OCI-LY7 (cell line): ENCODE measurements around the gene CES2. TPM values are rescaled to one million over a fixed set of nuclear protein-coding genes. Genes with fewer than 3 reads are reported as not detected.
A peak's percentile ranks its signal among the peaks of the same experiment; 100 is the strongest.

Experiments used
- BruUV-seq: library from RNA; stranded (reverse); fragments of 400-500 nt; replicated peaks from 2 replicates; lab custom pipeline; 2021; lab: Mats Ljungman, UMichigan
- CTCF ChIA-PET: fragments of 300-600 bp; sonication (Branson Sonifier 250); formaldehyde crosslinking; loops from one replicate; lab custom pipeline; 2022; ENCODE audit warnings: antibody characterized with exemption; ENCODE audit not compliant: unreplicated experiment; lab: Charles Lee
- POLR2A ChIA-PET: fragments of 300-600 bp; sonication (Branson Sonifier 250); formaldehyde crosslinking; loops from one replicate; lab custom pipeline; 2022; ENCODE audit warnings: antibody characterized with exemption; lab: Charles Lee
- DNase-seq: peaks from one replicate; pipeline ENCODE4 v3.0.0-alpha.2; 2015; ENCODE audit warnings: low spot score
- H2AFZ ChIP-seq: fragments of 200-600 bp; sonication (generic), shearing (Covaris generic); 2 replicates; pipeline ENCODE4 v1.6.1; 2014; ENCODE audit warnings: mild to moderate bottlenecking, antibody characterized with exemption, low read length, moderate library complexity
- H3K27ac ChIP-seq: fragments of 200-600 bp; sonication (generic); 2 replicates; pipeline ENCODE4 v1.5.1; 2014; ENCODE audit warnings: mixed run types, low read depth, mild to moderate bottlenecking, moderate library complexity, low read length, inconsistent platforms; ENCODE audit not compliant: poor library complexity, severe bottlenecking
- H3K36me3 ChIP-seq: fragments of 200-600 bp; sonication (generic); 2 replicates; pipeline ENCODE4 v1.6.1; 2014; ENCODE audit warnings: mild to moderate bottlenecking, antibody characterized with exemption, low read length, moderate library complexity, mixed read lengths; ENCODE audit not compliant: insufficient read depth
- H3K4me1 ChIP-seq: fragments of 200-600 bp; sonication (generic); 2 replicates; pipeline ENCODE4 v1.5.1; 2014; ENCODE audit warnings: mild to moderate bottlenecking, low read length; ENCODE audit not compliant: insufficient read depth, poor library complexity, severe bottlenecking
- H3K4me2 ChIP-seq: fragments of 200-600 bp; sonication (generic); 2 replicates; pipeline ENCODE4 v1.6.1; 2014; ENCODE audit warnings: mild to moderate bottlenecking, low read length
- H3K4me3 ChIP-seq: fragments of 200-600 bp; sonication (generic); 2 replicates; pipeline ENCODE4 v1.5.1; 2014; ENCODE audit warnings: mild to moderate bottlenecking, low read depth, low read length; ENCODE audit not compliant: poor library complexity, severe bottlenecking
- H3K79me2 ChIP-seq: fragments of 200-600 bp; sonication (generic); 2 replicates; pipeline ENCODE4 v1.6.1; 2016; ENCODE audit warnings: low read depth, mild to moderate bottlenecking, low read length, moderate library complexity, mixed read lengths; ENCODE audit not compliant: insufficient read depth
- H3K9me2 ChIP-seq: fragments of 200-600 bp; sonication (generic); 2 replicates; pipeline ENCODE4 v1.6.1; 2016; ENCODE audit warnings: mild to moderate bottlenecking, low read length, mixed read lengths; ENCODE audit not compliant: insufficient read depth
- H3K9me3 ChIP-seq: fragments of 200-600 bp; sonication (generic); 2 replicates; pipeline ENCODE4 v1.6.1; 2014; ENCODE audit warnings: mild to moderate bottlenecking, mixed run types, low read length, mixed read lengths
- H4K20me1 ChIP-seq: fragments of 200-600 bp; sonication (generic); 2 replicates; pipeline ENCODE4 v1.6.1; 2014; ENCODE audit warnings: mild to moderate bottlenecking, antibody characterized with exemption, low read length, moderate library complexity, mixed read lengths; ENCODE audit not compliant: insufficient read depth
- CTCF ChIP-seq: fragments of 200-600 bp; sonication (generic); conservative IDR thresholded peaks from 2 replicates; pipeline ENCODE4 v1.5.1; 2014; ENCODE audit warnings: mild to moderate bottlenecking, antibody characterized with exemption, low read length, moderate library complexity, mixed read lengths
- EZH2phosphoT487 ChIP-seq: fragments of 200-600 bp; sonication (generic); IDR thresholded peaks from 2 replicates; pipeline ENCODE4 v1.6.1; 2018; ENCODE audit warnings: low read depth, borderline replicate concordance, mild to moderate bottlenecking, mixed run types, antibody characterized with exemption, low read length, moderate library complexity, mixed read lengths
- intact Hi-C: fragments of 100-400 bp; cut with micrococcal nuclease; formaldehyde crosslinking; loops from one replicate; pipeline ENCODE4 v1.10.0; 2022; ENCODE audit not compliant: unreplicated experiment
- total RNA-seq, 2 experiments: library from RNA; depleted of rRNA in 1 of 2; stranded (reverse); fragments of >200 nt in 1 of 2; shearing (Covaris generic) in 1 of 2; gene quantifications; 2 replicates each; pipeline ENCODE4 v1.2.3, GENCODE V29; 2014 to 2022

Gene CES2
- total RNA-seq, 2 experiments from 2014 or later: 29.6 to 30.7 TPM

DNA sequence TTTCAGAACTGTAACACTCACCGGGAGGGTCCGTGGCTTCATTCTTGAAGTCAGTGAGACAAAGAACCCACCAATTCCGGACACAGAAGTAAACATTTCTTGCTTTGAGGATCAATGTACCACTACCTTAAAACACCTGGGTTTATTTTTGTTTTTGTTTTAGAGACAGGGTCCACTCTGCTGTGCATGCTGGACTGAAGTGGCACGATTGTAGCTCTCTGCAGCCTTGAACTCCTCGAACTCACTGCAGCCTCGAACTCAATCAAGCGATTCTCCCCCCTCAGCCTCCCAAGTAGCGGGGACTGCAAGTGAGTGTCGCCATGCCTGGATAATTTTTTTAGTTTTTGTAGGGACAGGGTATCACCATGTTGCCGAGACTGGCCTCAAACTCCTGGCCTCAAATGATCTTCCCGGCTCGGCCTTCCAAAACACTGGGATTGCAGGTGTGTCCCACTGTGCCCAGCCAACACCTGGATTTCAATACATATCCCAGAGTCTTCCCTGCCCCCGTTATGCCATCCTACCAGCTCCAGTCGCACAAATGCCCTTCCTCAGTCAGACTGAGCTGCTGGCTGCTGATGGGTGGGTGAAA lies 40.1 kb downstream of the CES2 start:
- Histone ChIP-seq H3K27ac (no peak overlapping the region), H4K20me1 (no peaks in the 10 kb centered on the region), H3K9me2 (no peaks in the 10 kb centered on the region), H3K79me2 (no peaks in the 10 kb centered on the region), H3K4me1 (no peaks in the 10 kb centered on the region), H2AFZ (no peak overlapping the region), H3K9me3 (no peaks in the 10 kb centered on the region), H3K4me2 (no peak overlapping the region), H3K36me3 (no peaks in the 10 kb centered on the region), H3K4me3 (no peak overlapping the region)
- ChIA-PET CTCF (no interaction called here), POLR2A (interaction anchor here (0.6 to 0.7 kb wide), 2 partner anchors 178 to 207 kb away, joined by 4 to 6 read pairs; no protein-coding TSS in a partner anchor)
- intact Hi-C loops: no loop called here
- no peak for TF ChIP-seq CTCF
- TF ChIP-seq EZH2phosphoT487: no peak
- DNase-seq: no peak
- no TSS peak for BruUV-seq

DNA sequence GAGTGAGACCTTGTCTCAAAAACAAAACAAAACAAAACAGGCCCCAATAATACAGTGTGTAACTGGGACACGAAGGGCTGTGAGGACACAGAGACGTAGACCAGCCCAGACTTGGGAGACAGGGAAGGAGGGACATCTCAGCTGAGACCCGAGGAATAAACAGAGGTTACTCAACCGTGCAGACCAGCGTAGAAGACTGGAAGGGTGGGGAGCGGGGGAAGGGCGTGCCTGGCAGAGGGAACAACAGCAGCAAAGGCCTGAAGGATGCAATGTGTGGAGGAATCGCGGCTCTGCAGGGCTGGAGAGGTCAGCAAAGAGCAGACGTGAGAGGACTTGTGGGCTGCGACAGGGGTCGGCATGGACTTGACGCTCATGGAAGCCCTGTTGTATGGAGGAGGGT lies 41.4 kb downstream of the CES2 start:
- Histone ChIP-seq H3K4me1 (no peaks in the 10 kb centered on the region), H2AFZ (no peak overlapping the region), H3K9me3 (no peaks in the 10 kb centered on the region), H3K36me3 (no peaks in the 10 kb centered on the region), H3K79me2 (no peaks in the 10 kb centered on the region), H3K27ac (no peak overlapping the region), H3K4me3 (no peak overlapping the region), H3K4me2 (no peak overlapping the region), H3K9me2 (no peaks in the 10 kb centered on the region), H4K20me1 (no peaks in the 10 kb centered on the region)
- BruUV-seq: no TSS peak
- intact Hi-C loops: loop anchor here (1.0 kb wide), 3 partner anchors 125 to 209 kb away; no protein-coding TSS in a partner anchor
- DNase-seq: no peak
- CTCF ChIA-PET: no interaction called here
- POLR2A ChIA-PET: no interaction called here
- TF ChIP-seq EZH2phosphoT487 (no peak), CTCF (no peak)

DNA sequence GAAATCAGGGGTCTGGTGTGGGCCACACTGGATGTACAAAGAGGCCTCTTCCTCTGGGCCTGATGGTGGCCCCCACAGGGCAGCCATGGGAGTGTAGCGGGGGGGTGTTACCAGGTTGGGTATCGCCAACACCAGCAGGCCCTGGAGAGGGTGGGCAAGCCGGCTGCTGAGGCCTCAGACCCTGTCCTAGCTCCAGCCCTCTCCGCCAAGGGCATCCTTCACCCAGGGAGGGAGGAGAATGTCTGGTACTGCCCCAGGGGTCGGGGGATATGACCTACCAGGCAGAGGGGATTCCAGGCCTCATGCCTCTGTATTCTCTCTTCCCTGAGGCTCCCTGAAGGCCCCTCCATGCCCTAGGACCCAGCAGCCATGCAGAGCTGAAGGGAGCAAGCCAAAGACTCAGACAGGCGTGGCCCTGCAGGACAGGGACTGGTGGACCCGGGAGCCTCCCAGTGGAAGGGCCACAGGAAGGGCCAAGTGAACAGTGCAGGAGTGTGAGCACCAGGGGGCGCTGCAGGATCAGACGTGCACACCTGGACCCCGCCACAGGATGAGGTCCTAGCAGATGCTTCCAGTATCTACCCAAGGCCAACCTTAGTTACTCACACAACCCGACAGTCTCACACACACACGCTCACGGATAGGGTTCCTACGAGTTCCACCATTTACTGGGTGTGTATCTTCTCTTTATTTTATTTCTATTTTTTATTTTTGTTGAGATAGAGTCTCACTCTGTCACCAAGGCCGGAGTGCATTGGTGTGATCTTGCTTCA lies 42.2 kb downstream of the CES2 start:
- Histone ChIP-seq H3K27ac (no peak overlapping the region), H2AFZ (no peak overlapping the region)
- intact Hi-C loops: loop anchor here (1.0 kb wide), 3 partner anchors 124 to 208 kb away; no protein-coding TSS in a partner anchor

More for the DNA sequence above, 42.2 kb downstream of the CES2 start:
- Histone ChIP-seq H3K79me2 (no peaks in the 10 kb centered on the region), H3K4me2 (no peak overlapping the region), H4K20me1 (no peaks in the 10 kb centered on the region), H3K9me2 (no peaks in the 10 kb centered on the region), H3K9me3 (no peaks in the 10 kb centered on the region), H3K36me3 (no peaks in the 10 kb centered on the region), H3K4me1 (no peaks in the 10 kb centered on the region), H3K4me3 (no peak overlapping the region)
- BruUV-seq: no TSS peak
- ChIA-PET POLR2A (no interaction called here), CTCF (no interaction called here)
- peak; percentile 94 for TF ChIP-seq CTCF
- TF ChIP-seq EZH2phosphoT487: no peak
- DNase-seq: peak; percentile 88
